Measurements from ENCODE around the gene FTL. TPM values are rescaled to one million over a fixed set of nuclear protein-coding genes. Genes with fewer than 3 reads are reported as not detected.
A peak's percentile ranks its signal among the peaks of the same experiment; 100 is the strongest.

The FTL gene
- total and polyA plus RNA-seq, 4 donors = 2,528 to 16,395 (median 12,201) TPM

- Histone ChIP-seq H3K27me3 (ENCODE audit: control insufficient read depth in 4 of 4, insufficient read depth in 4 of 4, low read length in 3 of 4) (no peaks in the 10 kb centered on the region), H3K36me3 (ENCODE audit: control insufficient read depth in 4 of 4, insufficient read depth in 3 of 4, low read depth in 1 of 4, low read length in 3 of 4) (peaks cover 3 to 8% (median 4%) of the 10 kb centered on the region in 4 donors), H3K4me3 (ENCODE audit: low read depth in 1 of 3, low read length in 3 of 3) (peak overlapping the region; percentile 63 to 93 (median 66)), H3K4me1 (ENCODE audit: control insufficient read depth in 4 of 4, insufficient read depth in 4 of 4, low read length in 3 of 4) (peaks cover 2 to 32% (median 22%) of the 10 kb centered on the region in 4 donors), H3K9me3 (ENCODE audit: control insufficient read depth in 4 of 4, low read length in 3 of 4) (no peaks in the 10 kb centered on the region), H3K27ac (ENCODE audit: low read depth in 1 of 2, low read length in 2 of 2) (peak overlapping the region; percentile 84 to 91), H3K9ac (ENCODE audit: low read depth in 1 of 2, low read length in 2 of 2) (peak overlapping the region; percentile 61 to 92)
- WGBS = 47% methylated on average over 10 of the region's 10 CpGs
- TF ChIP-seq EGR1 (IDR thresholded peaks at IDR 0.05; ENCODE audit: low read depth in 2 of 2) (no peak), CTCF (IDR thresholded peaks at IDR 0.05; ENCODE audit: low read depth, low read length, missing input control) (no peak), FOXA2 (IDR thresholded peaks at IDR 0.05) (no peak), ATF3 (IDR thresholded peaks at IDR 0.05) (no peak), YY1 (IDR thresholded peaks at IDR 0.05) (no peak), NR2F2 (IDR thresholded peaks at IDR 0.05) (no peak), TAF1 (conservative IDR thresholded peaks at IDR 0.05) (no peak), GABPA (IDR thresholded peaks at IDR 0.05 in 1 of 2, conservative IDR thresholded peaks at IDR 0.05 in 1 of 2) (no peak), RAD21 (IDR thresholded peaks at IDR 0.05) (no peak), HNF4G (IDR thresholded peaks at IDR 0.05) (no peak), MAX (IDR thresholded peaks at IDR 0.05) (no peak), RXRA (IDR thresholded peaks at IDR 0.05) (no peak), ZBTB33 (IDR thresholded peaks at IDR 0.05) (no peak), HNF4A (conservative IDR thresholded peaks at IDR 0.05) (no peak)
- DNase-seq (ENCODE audit: low spot score) = no peak
Measured at GRCh38 chr19:48966541-48967345, 1.6 kb downstream of the FTL start.

GRCh38 chr19:48967346-48968178 is 2.5 kb downstream of the FTL start:
- Histone ChIP-seq H3K4me1 (ENCODE audit: control insufficient read depth in 4 of 4, insufficient read depth in 4 of 4, low read length in 3 of 4) (peaks cover 2 to 24% (median 18%) of the 10 kb centered on the region in 4 donors), H3K27ac (ENCODE audit: low read depth in 1 of 2, low read length in 2 of 2) (peak overlapping the region; percentile 84 to 91), H3K9me3 (ENCODE audit: control insufficient read depth in 4 of 4, low read length in 3 of 4) (no peaks in the 10 kb centered on the region), H3K36me3 (ENCODE audit: control insufficient read depth in 4 of 4, insufficient read depth in 3 of 4, low read depth in 1 of 4, low read length in 3 of 4) (peaks cover 3 to 8% (median 4%) of the 10 kb centered on the region in 4 donors), H3K9ac (ENCODE audit: low read depth in 1 of 2, low read length in 2 of 2) (no peak overlapping the region), H3K27me3 (ENCODE audit: control insufficient read depth in 4 of 4, insufficient read depth in 4 of 4, low read length in 3 of 4) (no peaks in the 10 kb centered on the region), H3K4me3 (ENCODE audit: low read depth in 1 of 3, low read length in 3 of 3) (peak overlapping the region in 2 of 3 donors; percentile 66 to 93)
- peak; percentile 51 for DNase-seq (ENCODE audit: low spot score)
- WGBS = 40% methylated on average over 14 of the region's 14 CpGs
- TF ChIP-seq GABPA (IDR thresholded peaks at IDR 0.05 in 1 of 2, conservative IDR thresholded peaks at IDR 0.05 in 1 of 2) (no peak), RXRA (IDR thresholded peaks at IDR 0.05) (peak; percentile 12 to 50), JUND (IDR thresholded peaks at IDR 0.05) (peak; percentile 14 to 23), HNF4G (IDR thresholded peaks at IDR 0.05) (no peak), FOXA2 (IDR thresholded peaks at IDR 0.05) (no peak), FOXA1 (IDR thresholded peaks at IDR 0.05) (no peak), REST (IDR thresholded peaks at IDR 0.05) (peak; percentile 44), TAF1 (conservative IDR thresholded peaks at IDR 0.05) (no peak), ATF3 (IDR thresholded peaks at IDR 0.05) (no peak), YY1 (IDR thresholded peaks at IDR 0.05) (peak; percentile 95), CTCF (IDR thresholded peaks at IDR 0.05; ENCODE audit: low read depth, low read length, missing input control) (no peak), EGR1 (IDR thresholded peaks at IDR 0.05; ENCODE audit: low read depth in 2 of 2) (peak in 1 of 2 donors; percentile 8), NR2F2 (IDR thresholded peaks at IDR 0.05) (no peak)
